Smooth muscle cell (in vitro differentiated cells): ENCODE measurements around the gene TOB2. TPM values are rescaled to one million over a fixed set of nuclear protein-coding genes. Genes with fewer than 3 reads are reported as not detected.

Experiments
- polyA plus RNA-seq: library from polyadenylated mRNA; unstranded; fragments of >200 nt; fragmentation: Nextera tagmentation; extraction: Ambion mirVana; gene quantifications from 2 replicates; pipeline ENCODE4 v1.2.1, GENCODE V29; 2016
- total RNA-seq: library from RNA; depleted of rRNA; stranded (reverse); fragments of >200 nt; gene quantifications from 2 replicates; pipeline ENCODE4 v1.2.3, GENCODE V29; 2014

Gene TOB2
- total and polyA plus RNA-seq, 2 experiments from 2014 or later = 19.7 to 27.0 TPM

Other genes with a start within 250 kb of the TOB2 start
- gene L3MBTL2, start 241.5 kb downstream of the TOB2 start, total RNA-seq = 10.7 and 11.2 TPM in 2 replicates
- gene L3MBTL2, start 241.5 kb downstream of the TOB2 start, polyA plus RNA-seq = 15.5 TPM in 2 replicates
- gene CHADL, start 205.9 kb downstream of the TOB2 start, total RNA-seq = 1.2 TPM in 1 of 2 replicates, not detected in the other
- 0.17 and 2.2 TPM in 2 replicates for gene CHADL, start 205.9 kb downstream of the TOB2 start, polyA plus RNA-seq
- 20.6 and 24.8 TPM in 2 replicates for gene RANGAP1, start 160.6 kb downstream of the TOB2 start, total RNA-seq
- 21.7 and 38.4 TPM in 2 replicates for gene RANGAP1, start 160.6 kb downstream of the TOB2 start, polyA plus RNA-seq
- gene ZC3H7B, start 145.3 kb downstream of the TOB2 start, total RNA-seq = 20.3 and 20.6 TPM in 2 replicates
- gene ZC3H7B, start 145.3 kb downstream of the TOB2 start, polyA plus RNA-seq = 3.7 and 5.5 TPM in 2 replicates
- gene TEF, start 64.9 kb downstream of the TOB2 start, total RNA-seq = 6.4 and 7.7 TPM in 2 replicates
- 7.6 and 9.0 TPM in 2 replicates for gene TEF, start 64.9 kb downstream of the TOB2 start, polyA plus RNA-seq
- gene PHF5A, start 21.9 kb upstream of the TOB2 start, total RNA-seq = 28.3 and 42.7 TPM in 2 replicates
- 19.4 and 24.2 TPM in 2 replicates for gene PHF5A, start 21.9 kb upstream of the TOB2 start, polyA plus RNA-seq
- gene ACO2, start 22.3 kb upstream of the TOB2 start, total RNA-seq = 33.0 and 33.4 TPM in 2 replicates
- gene ACO2, start 22.3 kb upstream of the TOB2 start, polyA plus RNA-seq = 72.1 and 85.5 TPM in 2 replicates
- 10.9 and 12.1 TPM in 2 replicates for gene POLR3H, start 97.7 kb upstream of the TOB2 start, total RNA-seq
- gene POLR3H, start 97.7 kb upstream of the TOB2 start, polyA plus RNA-seq = 20.3 and 26.7 TPM in 2 replicates
- 2.9 and 3.1 TPM in 2 replicates for gene CSDC2, start 114.2 kb upstream of the TOB2 start, total RNA-seq
- 5.9 and 9.1 TPM in 2 replicates for gene CSDC2, start 114.2 kb upstream of the TOB2 start, polyA plus RNA-seq
- 19.5 and 24.7 TPM in 2 replicates for gene PMM1, start 143.0 kb upstream of the TOB2 start, total RNA-seq
- gene PMM1, start 143.0 kb upstream of the TOB2 start, polyA plus RNA-seq = 71.9 and 87.3 TPM in 2 replicates
- 12.0 and 16.9 TPM in 2 replicates for gene DESI1, start 174.2 kb upstream of the TOB2 start, total RNA-seq
- 14.3 and 17.6 TPM in 2 replicates for gene DESI1, start 174.2 kb upstream of the TOB2 start, polyA plus RNA-seq
- gene XRCC6, start 174.5 kb upstream of the TOB2 start, total RNA-seq = 186 and 200 TPM in 2 replicates
- gene XRCC6, start 174.5 kb upstream of the TOB2 start, polyA plus RNA-seq = 255 and 264 TPM in 2 replicates
- gene SNU13, start 242.1 kb upstream of the TOB2 start, total RNA-seq = 98.2 and 142 TPM in 2 replicates
- 239 and 250 TPM in 2 replicates for gene SNU13, start 242.1 kb upstream of the TOB2 start, polyA plus RNA-seq